Transverse colon (tissue), 4 donors: ENCODE data around the gene EFR3B. TPM values are rescaled to one million over a fixed set of nuclear protein-coding genes. Genes with fewer than 3 reads are reported as not detected.

Source experiments
- DNase-seq: peaks from one replicate; pipeline ENCODE4 v3.0.0-alpha.2; 2019
- H3K27ac ChIP-seq, 4 donors: fragments of 200-600 bp; sonication (generic); 2 replicates each; pipeline ENCODE4 v1.5.1; 2016 to 2018; ENCODE audit warnings: inconsistent platforms in 4 of 4
- H3K27me3 ChIP-seq: fragments of 200-600 bp; sonication (generic); 2 replicates; pipeline ENCODE4 v1.5.1; 2017; ENCODE audit warnings: inconsistent platforms
- H3K36me3 ChIP-seq, 4 donors: fragments of 200-600 bp; sonication (generic); 2 replicates each; pipeline ENCODE4 v1.5.1; 2017 to 2019; ENCODE audit warnings: inconsistent platforms in 4 of 4
- H3K4me1 ChIP-seq, 4 donors: fragments of 200-600 bp; sonication (generic); 2 replicates each; pipeline ENCODE4 v1.5.1; 2017 to 2020; ENCODE audit warnings: inconsistent platforms in 4 of 4
- H3K4me3 ChIP-seq, 4 donors: fragments of 200-600 bp; sonication (generic); 1 replicate in 1 of 4; 2 replicates in 3 of 4; pipeline versions ENCODE4 v1.5.1 to v1.6.1; 2017 to 2019; ENCODE audit warnings: inconsistent platforms in 4 of 4
- H3K9me3 ChIP-seq, 2 donors: fragments of 200-600 bp; sonication (generic); 2 replicates each; pipeline ENCODE4 v1.5.1; 2017 to 2019; ENCODE audit warnings: inconsistent platforms in 2 of 2
- EP300 ChIP-seq: sonication (generic); formaldehyde crosslinking; IDR thresholded peaks from one replicate; pipeline ENCODE4 v1.6.1; 2017; ENCODE audit warnings: antibody characterized with exemption, low read depth
- POLR2A ChIP-seq: fragments of 450-650 bp; IDR thresholded peaks from one replicate; pipeline ENCODE4 v1.6.1; 2016; ENCODE audit warnings: antibody characterized with exemption, mild to moderate bottlenecking, moderate library complexity
- POLR2AphosphoS5 ChIP-seq, 3 donors: sonication (generic); formaldehyde crosslinking; IDR thresholded peaks; one replicate each; pipeline ENCODE4 v1.6.1; 2016; ENCODE audit warnings: antibody characterized with exemption in 3 of 3
- WGBS, 2 donors: methylation state at CpG; one replicate each; pipeline ENCODE4 v1.1.5; 2018; ENCODE audit warnings: low coverage in 1 of 2; 5-methylcytosine and 5-hydroxymethylcytosine counted together
- in situ Hi-C, 4 donors: fragments of 200-750 bp; cut with MboI; loops; one replicate each; pipeline versions ENCODE4 v1.15.0 to v1.15.1; 2017; ENCODE audit warnings: low sequenced_read_pairs in 3 of 4, low pct_ligation_motif_present in 1 of 4, low pct_unique_long_range_greater_than_20kb in 1 of 4
- intact Hi-C: fragments of 100-400 bp; cut with DNase I; formaldehyde crosslinking; loops from one replicate; pipeline ENCODE4 v1.15.1; 2023; ENCODE audit warnings: low total_unique reads
- total RNA-seq, 4 donors: library from RNA; depleted of rRNA; stranded (reverse); fragments of >200 nt; gene quantifications; one replicate each; pipeline ENCODE4 v1.1.0, GENCODE V29; 2016
- TF ChIP-seq, protein P1 (sequence below), 5 experiments: fragments of 200-600 bp in 3 of 5; fragments of 450-650 bp in 2 of 5; sonication (generic) in 3 of 5; IDR thresholded peaks; 1 replicate in 2 of 5; 2 replicates in 3 of 5; pipeline ENCODE4 v1.5.1; 2016 to 2017; ENCODE audit warnings: antibody characterized with exemption in 5 of 5, inconsistent platforms in 3 of 5, mild to moderate bottlenecking in 2 of 5, moderate library complexity in 1 of 5

EFR3B gene
- total RNA-seq, 4 donors from 2014 or later: under 0.01 to 1.4 (median 0.70) TPM

DNA sequence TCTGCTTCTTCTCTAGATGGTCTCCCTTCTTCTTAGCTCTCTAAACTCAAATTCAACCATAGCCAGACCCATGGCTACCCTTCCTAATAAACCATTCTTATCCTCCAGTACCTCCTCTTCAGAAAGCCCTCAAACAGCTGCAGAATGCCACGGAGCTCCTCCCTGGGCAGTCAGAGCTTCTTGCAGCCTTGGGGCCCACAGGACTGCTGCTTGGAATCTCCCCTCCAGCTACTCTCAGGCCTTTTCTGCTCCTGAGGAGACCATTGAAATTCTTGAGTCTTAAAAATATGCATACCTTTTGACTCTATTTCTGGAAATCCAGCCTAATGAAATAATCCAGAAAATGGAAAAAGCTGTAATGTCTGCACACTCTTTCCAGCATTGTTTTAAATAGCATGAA, 30.7 kb downstream of the EFR3B start:
- 66 to 86% methylated on average over 1 of the region's 1 CpG for WGBS, 2 donors
- in situ Hi-C loops: no loop called here
- H3K36me3 ChIP-seq: no peaks in the 10 kb centered on the region
- H3K4me1 ChIP-seq: peaks cover 0 to 3% (median 0%) of the 10 kb centered on the region in 4 donors
- no peak overlapping the region for H3K27ac ChIP-seq
- DNase-seq: no peak
- no peaks in the 10 kb centered on the region for H3K27me3 ChIP-seq
- no peak overlapping the region for H3K4me3 ChIP-seq
- intact Hi-C loops: no loop called here
- no peaks in the 10 kb centered on the region for H3K9me3 ChIP-seq
- TF ChIP-seq, protein P1, sequence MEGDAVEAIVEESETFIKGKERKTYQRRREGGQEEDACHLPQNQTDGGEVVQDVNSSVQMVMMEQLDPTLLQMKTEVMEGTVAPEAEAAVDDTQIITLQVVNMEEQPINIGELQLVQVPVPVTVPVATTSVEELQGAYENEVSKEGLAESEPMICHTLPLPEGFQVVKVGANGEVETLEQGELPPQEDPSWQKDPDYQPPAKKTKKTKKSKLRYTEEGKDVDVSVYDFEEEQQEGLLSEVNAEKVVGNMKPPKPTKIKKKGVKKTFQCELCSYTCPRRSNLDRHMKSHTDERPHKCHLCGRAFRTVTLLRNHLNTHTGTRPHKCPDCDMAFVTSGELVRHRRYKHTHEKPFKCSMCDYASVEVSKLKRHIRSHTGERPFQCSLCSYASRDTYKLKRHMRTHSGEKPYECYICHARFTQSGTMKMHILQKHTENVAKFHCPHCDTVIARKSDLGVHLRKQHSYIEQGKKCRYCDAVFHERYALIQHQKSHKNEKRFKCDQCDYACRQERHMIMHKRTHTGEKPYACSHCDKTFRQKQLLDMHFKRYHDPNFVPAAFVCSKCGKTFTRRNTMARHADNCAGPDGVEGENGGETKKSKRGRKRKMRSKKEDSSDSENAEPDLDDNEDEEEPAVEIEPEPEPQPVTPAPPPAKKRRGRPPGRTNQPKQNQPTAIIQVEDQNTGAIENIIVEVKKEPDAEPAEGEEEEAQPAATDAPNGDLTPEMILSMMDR (IDR thresholded peaks at IDR 0.05): no peak
- TF ChIP-seq POLR2A: no peak
- no peak for TF ChIP-seq EP300
- TF ChIP-seq POLR2AphosphoS5 (IDR thresholded peaks at IDR 0.05): no peak

DNA sequence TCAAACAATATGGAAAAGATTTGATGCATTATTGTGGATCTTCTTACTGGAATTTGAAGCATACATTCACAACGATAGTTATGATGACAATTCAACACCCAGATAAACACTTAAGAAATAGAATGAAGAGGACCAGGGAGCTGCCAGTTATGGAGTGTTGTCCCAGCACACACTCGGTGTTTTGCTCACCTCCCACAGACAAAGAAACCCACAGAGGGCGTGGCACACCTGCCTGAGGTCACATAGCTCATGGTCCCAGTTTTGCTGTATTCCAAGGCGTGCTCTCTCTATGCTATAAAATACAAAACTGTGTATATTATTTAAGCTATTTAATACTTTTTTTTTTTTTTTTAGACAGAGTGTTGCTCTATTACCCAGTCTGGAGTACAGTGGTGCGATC, 31.1 kb downstream of the EFR3B start:
- H3K36me3 ChIP-seq: no peaks in the 10 kb centered on the region
- no peak overlapping the region for H3K4me3 ChIP-seq
- intact Hi-C loops (no loop called here), in situ Hi-C loops (no loop called here)
- no peaks in the 10 kb centered on the region for H3K27me3 ChIP-seq
- no peak overlapping the region for H3K27ac ChIP-seq
- H3K4me1 ChIP-seq: peaks cover 0 to 7% (median under 1%) of the 10 kb centered on the region in 4 donors
- no peak for DNase-seq
- WGBS, 2 donors: 75 to 81% methylated on average over 5 of the region's 5 CpGs
- TF ChIP-seq EP300 (no peak), POLR2AphosphoS5 (IDR thresholded peaks at IDR 0.05) (no peak), POLR2A (no peak)
- TF ChIP-seq, protein P1 (IDR thresholded peaks at IDR 0.05): no peak
- no peaks in the 10 kb centered on the region for H3K9me3 ChIP-seq

DNA sequence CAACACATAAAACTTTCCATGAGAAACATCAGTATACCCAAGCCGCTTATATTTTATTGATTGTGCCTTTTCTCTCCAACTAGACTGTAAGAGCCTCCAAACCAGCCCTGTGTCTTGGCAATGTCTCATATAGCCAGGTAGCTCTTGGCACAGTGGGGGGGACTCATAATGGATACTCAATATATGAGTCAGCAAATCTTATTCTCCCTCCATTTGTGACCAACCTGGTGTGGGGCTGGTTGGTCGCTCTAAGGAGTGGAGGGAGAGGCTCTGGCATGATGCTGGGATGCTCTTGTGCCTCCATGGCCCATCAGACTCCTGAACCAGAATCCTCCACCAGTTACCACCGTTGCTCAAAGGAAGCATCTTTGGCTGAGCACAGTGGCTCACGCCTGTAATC, 32.0 kb downstream of the EFR3B start:
- H3K4me1 ChIP-seq: peaks cover 0 to 16% (median 7%) of the 10 kb centered on the region in 4 donors
- DNase-seq: no peak
- no peaks in the 10 kb centered on the region for H3K27me3 ChIP-seq
- in situ Hi-C loops (no loop called here), intact Hi-C loops (no loop called here)
- H3K27ac ChIP-seq: no peak overlapping the region
- TF ChIP-seq, protein P1 (IDR thresholded peaks at IDR 0.05): no peak
- no peak for TF ChIP-seq POLR2A
- no peak for TF ChIP-seq POLR2AphosphoS5 (IDR thresholded peaks at IDR 0.05)
- TF ChIP-seq EP300: no peak
- 89 to 100% methylated on average over 1 to 4 of the region's 4 CpGs for WGBS, 2 donors
- H3K9me3 ChIP-seq: no peaks in the 10 kb centered on the region
- no peak overlapping the region for H3K4me3 ChIP-seq
- H3K36me3 ChIP-seq: no peaks in the 10 kb centered on the region

DNA sequence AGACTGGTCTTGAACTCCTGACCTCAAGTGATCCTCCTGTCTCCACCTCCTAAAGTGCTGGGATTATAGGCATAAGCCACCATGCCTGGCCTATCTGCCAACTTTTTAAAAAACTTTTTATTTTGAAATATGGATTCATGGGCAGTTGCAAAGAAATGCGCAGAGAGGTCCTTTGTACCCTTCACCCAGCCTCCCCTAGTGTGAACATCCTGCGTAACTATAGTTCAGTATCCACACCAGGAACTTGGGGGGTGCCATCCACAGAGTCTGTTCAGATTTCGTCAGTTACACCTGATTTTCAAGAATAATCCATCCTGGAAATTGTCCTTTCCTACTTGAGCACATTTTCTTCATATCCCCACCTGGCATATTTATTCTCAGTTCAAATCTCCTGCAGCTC, 33.0 kb downstream of the EFR3B start:
- Histone ChIP-seq H3K9me3 (no peaks in the 10 kb centered on the region), H3K4me1 (peaks cover 0 to 16% (median 7%) of the 10 kb centered on the region in 4 donors), H3K4me3 (no peak overlapping the region), H3K36me3 (no peaks in the 10 kb centered on the region), H3K27ac (no peak overlapping the region), H3K27me3 (no peaks in the 10 kb centered on the region)
- TF ChIP-seq POLR2A (no peak), POLR2AphosphoS5 (IDR thresholded peaks at IDR 0.05) (no peak), EP300 (no peak)
- TF ChIP-seq, protein P1 (IDR thresholded peaks at IDR 0.05): no peak
- in situ Hi-C loops: no loop called here
- 96 to 100% methylated on average over 1 to 3 of the region's 3 CpGs for WGBS, 2 donors
- intact Hi-C loops: no loop called here
- no peak for DNase-seq
